ENCODE results near the gene SLC18B1. TPM values are rescaled to one million over a fixed set of nuclear protein-coding genes. Genes with fewer than 3 reads are reported as not detected.

The SLC18B1 gene
- 1 to 10 TPM; 3.9 to 4.1 TPM for total RNA-seq

GRCh38 chr6:132797951-132798868, at the start of gene SLC18B1:
Gene SLC18B1, minus strand, starts transcription at chr6:132798637. Its CDS starts 181 bp downstream, at chr6:132798456.
- Mint-ChIP-seq H3K27me3 (no peaks in the 10 kb centered on the region), H3K4me3 (no peak within 1 kb of the TSS), H3K4me1 (peaks cover 9% of the 10 kb centered on the region), H3K27ac (no peak within 1 kb of the TSS), H3K9me3 (no peaks in the 10 kb centered on the region), H3K36me3 (ENCODE audit: low read depth) (peaks cover 9% of the 10 kb centered on the region)
- peak; percentile 72 for ATAC-seq (replicated peaks)

- no peaks in the 10 kb centered on the region for H3K9me3 Mint-ChIP-seq
- no peak for ATAC-seq (replicated peaks)
- H3K4me1 Mint-ChIP-seq = no peaks in the 10 kb centered on the region
- H3K27me3 Mint-ChIP-seq = peaks cover 8% of the 10 kb centered on the region
- no peaks in the 10 kb centered on the region for H3K36me3 Mint-ChIP-seq (ENCODE audit: low read depth)
- no peak overlapping the region for H3K4me3 Mint-ChIP-seq
- H3K27ac Mint-ChIP-seq = no peak overlapping the region
These were observed 45.0 kb upstream of the SLC18B1 start for GRCh38 chr6:132843316-132844035.

- Mint-ChIP-seq H3K4me3 (no peak overlapping the region), H3K4me1 (no peaks in the 10 kb centered on the region), H3K27ac (no peak overlapping the region), H3K36me3 (ENCODE audit: low read depth) (no peaks in the 10 kb centered on the region), H3K27me3 (peaks cover 5% of the 10 kb centered on the region), H3K9me3 (no peaks in the 10 kb centered on the region)
- ATAC-seq (replicated peaks) = no peak
These were observed 43.5 kb upstream of the SLC18B1 start for GRCh38 chr6:132841966-132842365.

DNA sequence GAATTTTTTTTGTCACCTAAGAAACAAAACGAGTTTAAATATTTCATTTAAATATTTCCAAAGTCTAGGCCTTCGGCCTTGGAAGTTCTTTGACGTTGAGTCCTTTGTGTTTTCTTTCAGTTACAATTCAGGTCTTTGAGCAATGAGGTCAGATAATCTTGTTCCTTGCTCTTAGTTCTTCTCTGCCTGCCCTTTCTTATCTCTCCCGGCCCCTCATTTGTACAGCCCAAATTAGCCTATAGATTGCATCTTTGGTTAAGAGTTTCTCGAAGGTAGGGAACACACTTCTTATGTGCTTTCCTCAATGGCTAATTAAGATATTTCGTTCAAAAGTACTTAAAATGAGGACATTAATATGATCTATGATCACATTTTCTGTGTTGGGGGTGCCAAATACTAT, 34.5 kb upstream of the SLC18B1 start:
- Mint-ChIP-seq H3K27me3 (no peaks in the 10 kb centered on the region), H3K4me3 (no peak overlapping the region), H3K27ac (no peak overlapping the region), H3K36me3 (ENCODE audit: low read depth) (no peaks in the 10 kb centered on the region), H3K4me1 (no peaks in the 10 kb centered on the region), H3K9me3 (no peaks in the 10 kb centered on the region)
- ATAC-seq (replicated peaks) = no peak

- no peak for ATAC-seq (replicated peaks)
- H3K27me3 Mint-ChIP-seq = no peaks in the 10 kb centered on the region
- no peak overlapping the region for H3K27ac Mint-ChIP-seq
- H3K9me3 Mint-ChIP-seq = no peaks in the 10 kb centered on the region
- no peaks in the 10 kb centered on the region for H3K36me3 Mint-ChIP-seq (ENCODE audit: low read depth)
- no peak overlapping the region for H3K4me3 Mint-ChIP-seq
- H3K4me1 Mint-ChIP-seq = no peaks in the 10 kb centered on the region
These were observed 31.9 kb upstream of the SLC18B1 start for GRCh38 chr6:132830334-132830751.

DNA sequence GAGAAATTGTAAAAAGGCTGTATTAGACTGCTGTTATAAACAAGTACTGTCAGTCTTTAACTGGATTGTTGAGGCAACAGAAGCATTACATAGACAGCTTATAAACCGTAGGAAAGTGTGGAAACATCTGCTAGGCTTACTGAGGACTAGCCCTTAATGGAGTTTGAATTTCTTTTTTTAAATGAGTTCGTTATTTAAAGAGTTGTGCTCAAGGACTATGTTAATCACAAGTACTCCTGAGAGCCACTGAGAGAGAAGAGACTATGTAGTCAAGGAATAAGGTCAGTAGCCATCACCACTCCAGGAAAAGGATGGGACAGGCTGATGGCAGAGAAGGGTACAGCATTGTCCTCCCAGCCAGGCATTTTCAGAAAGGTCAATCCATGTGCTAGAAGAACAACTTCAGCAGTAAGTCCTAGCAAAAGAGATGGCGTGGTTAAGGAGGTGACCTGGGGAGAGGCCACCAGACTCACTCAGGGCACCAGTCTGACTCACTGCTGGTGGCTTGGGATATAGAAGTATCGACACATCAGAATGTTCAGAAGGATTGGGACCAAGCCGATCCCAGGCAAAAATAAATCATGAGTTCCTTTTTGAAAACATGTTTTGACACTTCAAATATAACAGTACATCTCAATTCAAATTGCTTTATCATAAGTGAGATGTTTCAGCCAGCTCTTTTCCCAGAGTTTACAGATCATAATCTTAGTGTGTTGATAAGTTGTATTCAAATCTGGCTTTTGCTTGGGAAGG, 22.4 kb upstream of the SLC18B1 start:
- Mint-ChIP-seq H3K36me3 (ENCODE audit: low read depth) (peaks cover 46% of the 10 kb centered on the region), H3K4me3 (no peak overlapping the region), H3K4me1 (peaks cover 27% of the 10 kb centered on the region), H3K27me3 (no peaks in the 10 kb centered on the region), H3K27ac (peak overlapping the region; percentile 91), H3K9me3 (no peaks in the 10 kb centered on the region)
- peak; percentile 48 for ATAC-seq (replicated peaks)

- Mint-ChIP-seq H3K4me3 (peak overlapping the region; percentile 93), H3K4me1 (peaks cover 27% of the 10 kb centered on the region), H3K27ac (peak overlapping the region; percentile 91), H3K9me3 (no peaks in the 10 kb centered on the region), H3K36me3 (ENCODE audit: low read depth) (peaks cover 58% of the 10 kb centered on the region), H3K27me3 (no peaks in the 10 kb centered on the region)
- ATAC-seq (replicated peaks) = peak; percentile 61
These were observed 21.1 kb upstream of the SLC18B1 start for GRCh38 chr6:132819405-132820161.

DNA sequence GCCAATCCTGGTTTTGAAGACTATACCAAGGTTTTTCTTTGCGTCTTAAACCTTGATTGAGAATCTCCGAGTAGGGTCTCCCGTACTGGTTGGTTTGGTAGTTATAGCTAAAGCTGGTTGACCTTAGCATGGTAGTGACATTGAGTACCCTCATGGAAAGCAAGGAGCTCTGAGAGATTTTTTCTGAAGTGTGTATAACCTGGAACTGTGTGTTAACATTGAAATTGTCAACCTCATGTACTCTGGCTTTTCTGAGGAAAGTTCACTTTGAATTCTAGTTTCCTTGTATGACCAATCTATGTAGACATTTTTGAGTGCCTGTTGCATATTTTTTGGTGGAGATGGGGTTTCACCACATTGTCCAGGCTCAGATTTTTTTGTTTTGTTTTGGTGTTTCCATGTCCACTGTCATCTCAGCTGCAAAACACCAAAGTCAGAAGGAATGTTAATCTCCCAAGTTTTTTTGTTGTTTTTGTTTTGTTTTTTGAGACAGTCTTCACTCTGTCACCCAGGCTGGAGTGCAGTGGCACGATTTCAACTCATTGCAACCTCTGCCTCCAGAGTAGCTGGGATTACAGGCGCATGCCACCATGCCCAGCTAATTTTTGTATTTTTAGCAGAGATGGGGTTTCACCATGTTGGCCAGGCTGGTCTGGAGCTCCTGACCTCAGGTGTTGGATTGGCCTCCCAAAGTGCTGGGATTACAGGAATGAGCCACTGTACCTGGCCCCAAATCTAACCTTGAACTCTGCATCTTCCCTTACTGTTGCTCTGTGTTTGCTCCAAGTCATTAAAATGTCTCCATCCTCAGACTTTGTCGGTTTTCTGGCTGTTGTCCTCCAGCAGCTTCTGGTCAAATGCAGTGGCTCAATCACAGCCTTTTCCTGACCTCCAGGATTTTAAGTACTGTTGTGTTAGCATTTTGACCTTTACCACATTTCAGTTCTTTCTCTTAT, 20.2 kb upstream of the SLC18B1 start:
- H3K27ac Mint-ChIP-seq = peak overlapping the region; percentile 91
- H3K9me3 Mint-ChIP-seq = no peaks in the 10 kb centered on the region
- peaks cover 27% of the 10 kb centered on the region for H3K4me1 Mint-ChIP-seq
- no peaks in the 10 kb centered on the region for H3K27me3 Mint-ChIP-seq
- H3K36me3 Mint-ChIP-seq (ENCODE audit: low read depth) = peaks cover 67% of the 10 kb centered on the region
- H3K4me3 Mint-ChIP-seq = peak overlapping the region; percentile 93
- no peak for ATAC-seq (replicated peaks)

DNA sequence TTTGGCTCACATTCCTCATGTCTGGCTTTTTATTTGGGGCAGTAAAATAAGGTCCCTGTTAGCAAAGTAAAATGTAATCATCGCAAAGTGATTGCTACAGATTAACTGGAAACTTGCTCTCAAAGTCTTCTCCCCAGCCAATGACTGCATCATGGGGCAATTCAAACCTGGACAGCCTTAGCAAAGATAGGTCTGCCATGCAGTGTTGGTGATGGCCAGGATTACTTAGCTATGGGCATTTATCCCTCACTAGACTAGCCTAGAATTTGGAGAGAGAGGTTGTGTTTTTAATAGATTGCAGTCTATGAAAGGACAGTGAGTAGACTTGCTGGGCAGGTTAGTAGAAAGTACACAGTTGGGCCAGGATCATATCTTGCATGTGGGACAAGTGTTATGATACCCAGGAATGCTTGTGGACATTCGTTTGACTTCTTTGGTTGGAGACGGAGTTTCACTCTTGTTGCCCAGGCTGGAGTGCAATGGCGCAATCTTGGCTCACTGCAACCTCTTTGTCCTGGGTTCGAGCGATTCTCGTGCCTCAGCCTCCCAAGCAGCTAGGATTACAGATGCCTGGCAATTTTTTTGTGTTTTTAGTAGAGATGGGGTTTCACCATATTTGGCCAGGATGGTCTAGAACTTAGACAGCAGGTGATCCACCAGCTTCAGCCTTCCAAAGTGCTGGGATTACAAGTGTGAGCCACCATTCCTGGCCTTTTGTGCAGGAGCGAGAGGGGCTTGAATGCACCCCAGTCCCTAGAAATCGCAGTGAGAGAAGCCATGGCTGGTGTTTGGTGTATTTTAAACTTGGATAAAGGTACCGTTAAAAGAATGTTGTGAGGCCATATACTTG, 19.3 kb upstream of the SLC18B1 start:
- H3K4me3 Mint-ChIP-seq = peak overlapping the region; percentile 93
- H3K4me1 Mint-ChIP-seq = peaks cover 33% of the 10 kb centered on the region
- peak overlapping the region; percentile 57 for H3K27ac Mint-ChIP-seq
- H3K36me3 Mint-ChIP-seq (ENCODE audit: low read depth) = peaks cover 73% of the 10 kb centered on the region
- ATAC-seq (replicated peaks) = no peak
- no peaks in the 10 kb centered on the region for H3K27me3 Mint-ChIP-seq
- no peaks in the 10 kb centered on the region for H3K9me3 Mint-ChIP-seq

GRCh38 chr6:132816660-132817059, 18.2 kb upstream of the SLC18B1 start:
- Mint-ChIP-seq H3K36me3 (ENCODE audit: low read depth) (peaks cover 73% of the 10 kb centered on the region), H3K4me3 (peak overlapping the region; percentile 93), H3K4me1 (peaks cover 35% of the 10 kb centered on the region), H3K27ac (peak overlapping the region; percentile 99), H3K27me3 (no peaks in the 10 kb centered on the region), H3K9me3 (no peaks in the 10 kb centered on the region)
- no peak for ATAC-seq (replicated peaks)

GRCh38 chr6:132814716-132815570, 16.5 kb upstream of the SLC18B1 start:
- no peaks in the 10 kb centered on the region for H3K27me3 Mint-ChIP-seq
- peak overlapping the region; percentile 93 for H3K4me3 Mint-ChIP-seq
- H3K27ac Mint-ChIP-seq = peak overlapping the region; percentile 99
- H3K4me1 Mint-ChIP-seq = peaks cover 35% of the 10 kb centered on the region
- H3K36me3 Mint-ChIP-seq (ENCODE audit: low read depth) = peaks cover 68% of the 10 kb centered on the region
- H3K9me3 Mint-ChIP-seq = no peaks in the 10 kb centered on the region
- ATAC-seq (replicated peaks) = peak; percentile 15

Data from activated T-helper 17 cell treated with anti-CD3 and anti-CD28 coated beads, Interleukin-2, amount 50 U/mL, for 72 hours (primary cell).